ENCODE measurements around the gene MPV17. TPM values are rescaled to one million over a fixed set of nuclear protein-coding genes. Genes with fewer than 3 reads are reported as not detected.
"Not testable (repeated sequence)": the region's sequence is repeated elsewhere in the genome, so short reads cannot be mapped to it uniquely, and the experiment has no call there.

The MPV17 gene
- total RNA-seq, 1 experiment from 2014 or later: 126 TPM

DNA sequence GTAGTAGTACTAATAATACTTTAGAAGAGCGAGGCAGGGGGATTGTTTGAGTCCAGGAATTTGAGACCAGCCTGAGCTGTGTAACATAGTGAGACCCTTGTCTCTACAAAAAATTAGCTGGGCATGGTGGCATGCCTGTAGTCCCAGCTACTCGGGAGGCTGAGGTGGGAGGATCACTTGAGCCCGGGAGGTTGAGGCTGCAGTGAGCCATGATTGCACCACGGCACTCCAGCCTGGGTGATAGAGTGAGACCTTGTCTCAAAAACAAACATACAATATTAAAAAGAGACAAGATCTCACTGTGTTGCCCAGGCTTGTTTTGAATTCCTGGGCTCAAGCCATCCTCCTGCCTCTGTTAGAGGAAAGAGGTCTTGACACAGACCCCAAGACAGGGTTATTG is 22.3 kb downstream of the MPV17 start:
- not testable (repeated sequence) for H3K79me2 ChIP-seq (ENCODE audit: low read length); DNase-seq; H3K4me2 ChIP-seq (ENCODE audit: low read depth, low read length, poor library complexity, severe bottlenecking); H3K9ac ChIP-seq (ENCODE audit: low read length); H3K27ac ChIP-seq (ENCODE audit: low read length); H3K36me3 ChIP-seq (ENCODE audit: insufficient read depth, low read length); H2AFZ ChIP-seq (ENCODE audit: low read length); H3K27me3 ChIP-seq (ENCODE audit: low read length); H3K9me2 ChIP-seq (replicated peaks; ENCODE audit: insufficient read depth, low read length); H3K9me3 ChIP-seq (ENCODE audit: low read length); H4K20me1 ChIP-seq (ENCODE audit: insufficient read depth, low read depth, low read length); H3K4me3 ChIP-seq (ENCODE audit: low read length)
- peaks cover 11% of the 10 kb centered on the region for H3K4me1 ChIP-seq (ENCODE audit: low read length)

GRCh38 chr2:27298391-27299080 is 24.4 kb downstream of the MPV17 start:
- no peaks in the 10 kb centered on the region for H3K79me2 ChIP-seq (ENCODE audit: low read length)
- no peak overlapping the region for H2AFZ ChIP-seq (ENCODE audit: low read length)
- H3K27me3 ChIP-seq (ENCODE audit: low read length): no peaks in the 10 kb centered on the region
- no peaks in the 10 kb centered on the region for H3K36me3 ChIP-seq (ENCODE audit: insufficient read depth, low read length)
- no peak overlapping the region for H3K9ac ChIP-seq (ENCODE audit: low read length)
- no peak for DNase-seq
- H3K4me3 ChIP-seq (ENCODE audit: low read length): no peak overlapping the region
- H3K9me3 ChIP-seq (ENCODE audit: low read length): no peaks in the 10 kb centered on the region
- H4K20me1 ChIP-seq (ENCODE audit: insufficient read depth, low read depth, low read length): no peaks in the 10 kb centered on the region
- peaks cover 9% of the 10 kb centered on the region for H3K4me1 ChIP-seq (ENCODE audit: low read length)
- no peaks in the 10 kb centered on the region for H3K9me2 ChIP-seq (replicated peaks; ENCODE audit: insufficient read depth, low read length)
- H3K27ac ChIP-seq (ENCODE audit: low read length): no peak overlapping the region
- H3K4me2 ChIP-seq (ENCODE audit: low read depth, low read length, poor library complexity, severe bottlenecking): no peak overlapping the region

DNA sequence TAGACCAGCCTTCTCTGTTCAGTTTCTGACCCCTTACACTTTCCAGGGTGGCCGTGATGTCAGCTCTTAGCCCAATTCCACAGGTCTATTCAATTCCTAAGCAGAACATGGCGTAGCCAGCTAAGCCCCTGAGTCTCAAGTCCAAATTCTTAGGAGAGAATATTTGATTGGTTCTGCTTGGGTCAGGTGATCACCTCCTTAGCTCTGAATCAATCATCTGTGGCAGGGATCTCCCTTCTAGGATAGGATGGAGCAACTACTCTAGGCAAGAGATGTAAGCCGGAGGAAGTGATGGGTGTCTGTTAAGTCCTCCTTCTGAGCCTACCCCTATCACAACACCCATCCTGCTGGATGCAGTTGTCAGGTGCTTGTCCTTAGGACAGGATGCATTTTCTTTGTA is 25.7 kb downstream of the MPV17 start:
- Histone ChIP-seq H3K4me2 (ENCODE audit: low read depth, low read length, poor library complexity, severe bottlenecking) (no peak overlapping the region), H3K4me3 (ENCODE audit: low read length) (no peak overlapping the region), H3K27ac (ENCODE audit: low read length) (no peak overlapping the region), H3K27me3 (ENCODE audit: low read length) (no peaks in the 10 kb centered on the region), H3K4me1 (ENCODE audit: low read length) (no peaks in the 10 kb centered on the region), H3K79me2 (ENCODE audit: low read length) (no peaks in the 10 kb centered on the region), H3K9me3 (ENCODE audit: low read length) (no peaks in the 10 kb centered on the region), H3K9ac (ENCODE audit: low read length) (no peak overlapping the region), H4K20me1 (ENCODE audit: insufficient read depth, low read depth, low read length) (no peaks in the 10 kb centered on the region), H3K9me2 (replicated peaks; ENCODE audit: insufficient read depth, low read length) (no peaks in the 10 kb centered on the region), H3K36me3 (ENCODE audit: insufficient read depth, low read length) (no peaks in the 10 kb centered on the region), H2AFZ (ENCODE audit: low read length) (no peak overlapping the region)
- no peak for DNase-seq

- no peaks in the 10 kb centered on the region for H3K27me3 ChIP-seq (ENCODE audit: low read length)
- peaks cover 5% of the 10 kb centered on the region for H3K4me1 ChIP-seq (ENCODE audit: low read length)
- no peaks in the 10 kb centered on the region for H3K36me3 ChIP-seq (ENCODE audit: insufficient read depth, low read length)
- H3K4me3 ChIP-seq (ENCODE audit: low read length): no peak overlapping the region
- no peak overlapping the region for H3K4me2 ChIP-seq (ENCODE audit: low read depth, low read length, poor library complexity, severe bottlenecking)
- no peak overlapping the region for H2AFZ ChIP-seq (ENCODE audit: low read length)
- H4K20me1 ChIP-seq (ENCODE audit: insufficient read depth, low read depth, low read length): no peaks in the 10 kb centered on the region
- no peaks in the 10 kb centered on the region for H3K9me2 ChIP-seq (replicated peaks; ENCODE audit: insufficient read depth, low read length)
- H3K27ac ChIP-seq (ENCODE audit: low read length): no peak overlapping the region
- no peaks in the 10 kb centered on the region for H3K79me2 ChIP-seq (ENCODE audit: low read length)
- H3K9ac ChIP-seq (ENCODE audit: low read length): no peak overlapping the region
- no peaks in the 10 kb centered on the region for H3K9me3 ChIP-seq (ENCODE audit: low read length)
- no peak for DNase-seq
Measured at GRCh38 chr2:27296481-27296880, 26.4 kb downstream of the MPV17 start.

DNA sequence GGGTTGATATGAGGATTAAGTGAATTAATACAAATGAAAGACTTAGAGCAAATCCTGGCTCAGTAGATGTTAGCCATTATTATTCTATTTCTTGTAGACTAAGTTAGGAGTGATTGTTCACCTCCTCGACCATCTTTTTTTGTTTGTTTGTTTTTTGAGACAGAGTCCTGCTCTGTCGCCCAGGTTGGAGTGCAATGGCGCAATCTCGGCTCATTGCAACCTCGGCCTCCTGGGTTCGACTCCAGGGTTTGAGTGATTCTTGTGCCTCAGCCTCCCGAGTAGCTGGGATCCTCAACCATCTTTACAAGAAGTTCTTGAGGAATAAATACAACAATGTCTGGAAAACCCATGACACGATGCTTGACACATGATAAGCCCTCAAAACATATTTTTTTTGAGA is 28.0 kb downstream of the MPV17 start:
- H3K9me3 ChIP-seq (ENCODE audit: low read length): no peaks in the 10 kb centered on the region

DNA sequence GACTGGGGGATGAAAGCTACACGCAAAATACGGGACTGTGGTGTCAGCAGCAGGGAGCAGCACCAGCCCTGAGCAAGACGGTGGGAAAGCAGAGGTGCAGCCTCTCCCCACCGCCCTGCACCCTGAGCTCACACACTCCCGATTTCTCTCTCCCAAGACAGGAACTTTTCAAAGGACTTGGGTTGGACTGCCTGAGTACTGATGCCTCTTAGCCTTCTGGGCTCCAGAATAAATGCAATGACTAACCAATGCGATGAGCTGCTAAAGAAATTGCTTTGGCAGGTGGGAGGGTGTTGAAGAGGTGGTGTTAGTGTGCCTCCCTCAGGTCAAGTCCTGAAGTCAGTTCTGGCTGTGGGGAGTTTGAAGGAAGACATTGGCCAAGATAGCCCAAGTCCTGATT is 31.0 kb downstream of the MPV17 start:
- Histone ChIP-seq H3K9me2 (replicated peaks; ENCODE audit: insufficient read depth, low read length) (no peaks in the 10 kb centered on the region), H3K4me2 (ENCODE audit: low read depth, low read length, poor library complexity, severe bottlenecking) (peak overlapping the region; percentile 10), H4K20me1 (ENCODE audit: insufficient read depth, low read depth, low read length) (no peaks in the 10 kb centered on the region), H3K79me2 (ENCODE audit: low read length) (no peaks in the 10 kb centered on the region), H3K4me3 (ENCODE audit: low read length) (no peak overlapping the region; the same call in 1 of the 2 replicates), H2AFZ (ENCODE audit: low read length) (peak overlapping the region; percentile 28; the same call in 1 of the 2 replicates), H3K4me1 (ENCODE audit: low read length) (peaks cover 12% of the 10 kb centered on the region), H3K9me3 (ENCODE audit: low read length) (no peaks in the 10 kb centered on the region), H3K9ac (ENCODE audit: low read length) (peak overlapping the region; percentile 38; the same call in 1 of the 2 replicates), H3K27ac (ENCODE audit: low read length) (no peak overlapping the region), H3K36me3 (ENCODE audit: insufficient read depth, low read length) (no peaks in the 10 kb centered on the region), H3K27me3 (ENCODE audit: low read length) (no peaks in the 10 kb centered on the region)
- peak; percentile 76 for DNase-seq

More for the DNA sequence above, 28.0 kb downstream of the MPV17 start:
- H3K4me1 ChIP-seq (ENCODE audit: low read length): peaks cover 12% of the 10 kb centered on the region
- no peaks in the 10 kb centered on the region for H3K27me3 ChIP-seq (ENCODE audit: low read length)
- no peak overlapping the region for H3K27ac ChIP-seq (ENCODE audit: low read length)
- no peak for DNase-seq
- H4K20me1 ChIP-seq (ENCODE audit: insufficient read depth, low read depth, low read length): no peaks in the 10 kb centered on the region
- no peaks in the 10 kb centered on the region for H3K79me2 ChIP-seq (ENCODE audit: low read length)
- no peak overlapping the region for H2AFZ ChIP-seq (ENCODE audit: low read length)
- H3K9ac ChIP-seq (ENCODE audit: low read length): no peak overlapping the region
- no peak overlapping the region for H3K4me3 ChIP-seq (ENCODE audit: low read length)
- H3K4me2 ChIP-seq (ENCODE audit: low read depth, low read length, poor library complexity, severe bottlenecking): no peak overlapping the region
- H3K36me3 ChIP-seq (ENCODE audit: insufficient read depth, low read length): no peaks in the 10 kb centered on the region
- no peaks in the 10 kb centered on the region for H3K9me2 ChIP-seq (replicated peaks; ENCODE audit: insufficient read depth, low read length)

GRCh38 chr2:27290549-27290948 is 32.3 kb downstream of the MPV17 start:
- no peaks in the 10 kb centered on the region for H4K20me1 ChIP-seq (ENCODE audit: insufficient read depth, low read depth, low read length)
- no peaks in the 10 kb centered on the region for H3K36me3 ChIP-seq (ENCODE audit: insufficient read depth, low read length)
- no peaks in the 10 kb centered on the region for H3K9me2 ChIP-seq (replicated peaks; ENCODE audit: insufficient read depth, low read length)
- H3K4me2 ChIP-seq (ENCODE audit: low read depth, low read length, poor library complexity, severe bottlenecking): no peak overlapping the region
- no peaks in the 10 kb centered on the region for H3K27me3 ChIP-seq (ENCODE audit: low read length)
- H3K79me2 ChIP-seq (ENCODE audit: low read length): no peaks in the 10 kb centered on the region
- no peaks in the 10 kb centered on the region for H3K9me3 ChIP-seq (ENCODE audit: low read length)
- H3K4me3 ChIP-seq (ENCODE audit: low read length): no peak overlapping the region
- DNase-seq: no peak
- H3K9ac ChIP-seq (ENCODE audit: low read length): no peak overlapping the region
- no peak overlapping the region for H2AFZ ChIP-seq (ENCODE audit: low read length)
- H3K27ac ChIP-seq (ENCODE audit: low read length): no peak overlapping the region
- H3K4me1 ChIP-seq (ENCODE audit: low read length): peaks cover 12% of the 10 kb centered on the region

DNA sequence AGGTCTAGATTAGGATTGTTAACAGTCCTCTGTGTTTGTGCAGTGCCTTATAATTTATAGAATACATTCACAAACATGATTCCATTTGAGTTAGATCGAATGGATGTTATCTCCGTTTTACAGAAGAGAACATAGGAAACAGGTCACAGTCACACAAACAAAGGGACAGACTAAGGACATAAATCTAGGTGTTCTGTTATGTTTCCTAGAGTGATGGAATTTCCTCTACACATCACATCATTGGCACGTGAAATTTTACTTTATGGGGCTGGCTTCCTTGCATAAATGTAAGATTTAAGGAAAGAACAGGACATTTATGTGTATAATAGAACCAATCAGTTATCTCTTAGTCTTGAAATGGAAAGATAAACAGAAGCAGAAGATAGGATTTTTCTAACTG is 34.3 kb downstream of the MPV17 start:
- H3K9ac ChIP-seq (ENCODE audit: low read length): no peak overlapping the region
- H3K9me3 ChIP-seq (ENCODE audit: low read length): no peaks in the 10 kb centered on the region
- no peak overlapping the region for H3K4me2 ChIP-seq (ENCODE audit: low read depth, low read length, poor library complexity, severe bottlenecking)
- H3K36me3 ChIP-seq (ENCODE audit: insufficient read depth, low read length): no peaks in the 10 kb centered on the region
- no peaks in the 10 kb centered on the region for H3K79me2 ChIP-seq (ENCODE audit: low read length)
- H4K20me1 ChIP-seq (ENCODE audit: insufficient read depth, low read depth, low read length): no peaks in the 10 kb centered on the region
- H3K9me2 ChIP-seq (replicated peaks; ENCODE audit: insufficient read depth, low read length): no peaks in the 10 kb centered on the region
- H2AFZ ChIP-seq (ENCODE audit: low read length): no peak overlapping the region
- no peak overlapping the region for H3K27ac ChIP-seq (ENCODE audit: low read length)
- DNase-seq: no peak
- H3K27me3 ChIP-seq (ENCODE audit: low read length): no peaks in the 10 kb centered on the region
- no peak overlapping the region for H3K4me3 ChIP-seq (ENCODE audit: low read length)
- peaks cover 12% of the 10 kb centered on the region for H3K4me1 ChIP-seq (ENCODE audit: low read length)

Data from Karpas-422 (cell line).